Measurements from ENCODE around the gene RRAS.

Gene RRAS

DNA sequence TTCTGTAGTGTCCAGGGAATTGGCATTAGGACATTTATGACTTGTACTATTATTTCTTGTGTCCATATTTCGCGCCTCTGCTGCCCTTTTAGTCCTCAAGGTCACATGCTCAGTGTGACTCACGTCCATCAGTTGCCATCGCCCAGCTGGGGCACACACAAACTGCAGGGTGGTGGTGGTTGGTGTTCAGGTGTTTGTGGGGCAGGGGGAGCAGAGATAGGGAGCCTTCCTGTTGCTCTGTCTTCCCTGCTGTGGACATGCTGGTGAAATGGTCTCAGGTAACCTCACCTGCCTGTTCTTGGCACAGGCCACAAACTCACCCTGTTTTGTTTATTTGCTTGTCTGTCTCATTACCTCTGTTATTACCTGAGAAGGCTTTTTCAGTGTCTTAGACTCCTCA is 26.6 kb downstream of the RRAS start:
- TF ChIP-seq, protein P1, sequence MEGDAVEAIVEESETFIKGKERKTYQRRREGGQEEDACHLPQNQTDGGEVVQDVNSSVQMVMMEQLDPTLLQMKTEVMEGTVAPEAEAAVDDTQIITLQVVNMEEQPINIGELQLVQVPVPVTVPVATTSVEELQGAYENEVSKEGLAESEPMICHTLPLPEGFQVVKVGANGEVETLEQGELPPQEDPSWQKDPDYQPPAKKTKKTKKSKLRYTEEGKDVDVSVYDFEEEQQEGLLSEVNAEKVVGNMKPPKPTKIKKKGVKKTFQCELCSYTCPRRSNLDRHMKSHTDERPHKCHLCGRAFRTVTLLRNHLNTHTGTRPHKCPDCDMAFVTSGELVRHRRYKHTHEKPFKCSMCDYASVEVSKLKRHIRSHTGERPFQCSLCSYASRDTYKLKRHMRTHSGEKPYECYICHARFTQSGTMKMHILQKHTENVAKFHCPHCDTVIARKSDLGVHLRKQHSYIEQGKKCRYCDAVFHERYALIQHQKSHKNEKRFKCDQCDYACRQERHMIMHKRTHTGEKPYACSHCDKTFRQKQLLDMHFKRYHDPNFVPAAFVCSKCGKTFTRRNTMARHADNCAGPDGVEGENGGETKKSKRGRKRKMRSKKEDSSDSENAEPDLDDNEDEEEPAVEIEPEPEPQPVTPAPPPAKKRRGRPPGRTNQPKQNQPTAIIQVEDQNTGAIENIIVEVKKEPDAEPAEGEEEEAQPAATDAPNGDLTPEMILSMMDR (IDR thresholded peaks at IDR 0.05; ENCODE audit: low read length, missing control alignments) = no peak
- H3K4me3 ChIP-seq (replicated peaks; ENCODE audit: low read depth, low read length) = no peak overlapping the region
- no peak for DNase-seq (ENCODE audit: low read depth)

- no peak for DNase-seq (ENCODE audit: low read depth)
- H3K4me3 ChIP-seq (replicated peaks; ENCODE audit: low read depth, low read length) = no peak overlapping the region
- TF ChIP-seq, protein P1 (IDR thresholded peaks at IDR 0.05; ENCODE audit: low read length, missing control alignments) = no peak
Observed at GRCh38 chr19:49609499-49610092, 30.3 kb downstream of the RRAS start.

DNA sequence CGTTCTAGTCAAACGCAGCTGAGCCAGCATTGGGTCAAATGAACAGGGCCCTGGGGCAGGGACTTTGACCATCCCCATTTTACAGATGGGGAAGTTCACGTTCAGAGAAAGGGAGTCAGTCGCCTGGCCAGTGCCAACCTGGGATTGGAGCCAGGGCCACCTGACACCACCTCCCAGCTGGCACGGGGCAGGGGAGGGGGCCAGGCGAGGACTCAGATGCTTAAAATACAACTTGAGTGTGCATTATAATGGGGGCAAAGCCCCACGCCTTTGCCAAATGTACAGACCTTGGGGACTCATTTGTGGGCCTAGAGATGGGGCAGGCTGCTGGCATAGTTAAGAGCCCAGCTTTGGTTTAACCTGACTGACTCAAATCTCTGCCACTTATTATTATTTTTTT is 34.3 kb downstream of the RRAS start:
- TF ChIP-seq, protein P1 (IDR thresholded peaks at IDR 0.05; ENCODE audit: low read length, missing control alignments) = no peak
- no peak for DNase-seq (ENCODE audit: low read depth)
- H3K4me3 ChIP-seq (replicated peaks; ENCODE audit: low read depth, low read length) = no peak overlapping the region

DNA sequence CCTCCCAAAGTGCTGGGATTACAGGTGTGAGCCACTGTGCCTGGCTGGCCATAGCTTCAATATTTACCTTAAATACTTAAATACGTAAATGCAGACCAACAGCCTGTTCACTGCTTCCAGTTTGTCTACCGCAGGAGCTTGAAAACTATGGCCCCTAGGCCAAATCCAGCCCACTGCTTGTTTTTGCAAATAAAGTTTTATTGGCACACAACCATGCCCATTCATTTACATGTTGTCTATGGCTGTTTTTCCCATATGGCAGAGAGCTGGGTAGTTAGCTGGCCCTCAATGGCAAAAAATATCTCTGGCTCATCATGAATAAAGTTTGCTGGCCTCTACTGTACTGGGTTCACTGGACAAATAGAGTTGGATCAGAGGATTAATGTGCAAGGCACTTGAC is 37.1 kb downstream of the RRAS start:
- DNase-seq (ENCODE audit: low read depth) = no peak
- TF ChIP-seq, protein P1 (IDR thresholded peaks at IDR 0.05; ENCODE audit: low read length, missing control alignments) = no peak
- H3K4me3 ChIP-seq (replicated peaks; ENCODE audit: low read depth, low read length) = no peak overlapping the region

- H3K4me3 ChIP-seq (replicated peaks; ENCODE audit: low read depth, low read length) = no peak overlapping the region
- DNase-seq (ENCODE audit: low read depth) = no peak
- TF ChIP-seq, protein P1 (IDR thresholded peaks at IDR 0.05; ENCODE audit: low read length, missing control alignments) = no peak
Observed at GRCh38 chr19:49601482-49602038, 38.4 kb downstream of the RRAS start.

DNA sequence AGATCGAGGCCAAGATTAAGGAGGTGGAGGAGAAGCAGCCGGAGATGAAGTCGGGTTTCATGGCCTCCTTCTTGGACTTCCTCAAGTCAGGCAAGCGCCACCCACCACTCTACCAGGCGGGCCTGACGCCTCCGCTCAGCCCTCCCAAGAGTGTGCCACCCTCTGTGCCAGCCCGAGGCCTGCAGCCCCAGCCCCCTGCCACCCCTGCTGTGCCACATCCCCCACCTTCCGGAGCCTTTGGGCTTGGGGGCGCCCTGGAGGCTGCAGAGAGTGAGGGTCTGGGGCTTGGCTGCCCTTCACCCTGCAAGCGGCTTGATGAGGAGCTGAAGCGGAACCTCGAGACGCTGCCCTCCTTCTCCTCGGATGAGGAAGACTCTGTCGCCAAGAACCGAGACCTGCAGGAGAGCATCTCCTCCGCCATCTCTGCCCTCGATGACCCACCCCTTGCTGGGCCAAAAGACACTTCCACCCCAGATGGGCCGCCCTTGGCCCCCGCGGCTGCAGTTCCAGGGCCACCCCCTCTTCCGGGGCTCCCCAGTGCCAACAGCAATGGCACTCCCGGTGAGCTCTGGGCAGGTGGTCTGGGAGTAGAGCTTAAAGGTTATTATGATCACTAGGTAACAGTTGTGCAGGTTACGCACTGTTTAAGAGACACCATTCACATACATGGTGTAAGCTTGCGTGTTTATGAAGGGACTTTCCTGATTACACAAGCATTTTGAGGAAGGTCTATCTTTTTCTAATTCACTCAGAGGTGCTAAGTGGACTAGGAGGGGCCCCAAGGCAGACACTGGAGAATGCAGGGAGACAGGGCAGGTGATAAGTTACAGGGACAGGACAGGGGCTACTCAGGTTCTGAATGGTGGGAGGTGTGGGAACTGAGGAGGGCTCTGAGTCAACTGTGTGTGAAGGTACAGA is 40.3 kb downstream of the RRAS start:
- no peak for DNase-seq (ENCODE audit: low read depth)
- TF ChIP-seq, protein P1 (IDR thresholded peaks at IDR 0.05; ENCODE audit: low read length, missing control alignments) = no peak
- no peak overlapping the region for H3K4me3 ChIP-seq (replicated peaks; ENCODE audit: low read depth, low read length)
